CD4-positive, alpha-beta T cell treated with Interleukin-17A for 4 hours (primary cell): ENCODE data around the gene DLG2.
"Not testable (repeated sequence)": the region's sequence is repeated elsewhere in the genome, so short reads cannot be mapped to it uniquely, and the experiment has no call there.

Experiments
- DNase-seq: peaks from one replicate; pipeline ENCODE4 v3.0.0-alpha.2; 2020; ENCODE audit warnings: mixed read lengths

The DLG2 gene

GRCh38 chr11:85627332-85627997 is at the start of gene DLG2:
Gene DLG2 (minus strand): TSS chr11:85627344.
- DNase-seq: no peak

- no peak for DNase-seq
Measured at GRCh38 chr11:85673393-85673792, 46.2 kb upstream of the DLG2 start.

DNA sequence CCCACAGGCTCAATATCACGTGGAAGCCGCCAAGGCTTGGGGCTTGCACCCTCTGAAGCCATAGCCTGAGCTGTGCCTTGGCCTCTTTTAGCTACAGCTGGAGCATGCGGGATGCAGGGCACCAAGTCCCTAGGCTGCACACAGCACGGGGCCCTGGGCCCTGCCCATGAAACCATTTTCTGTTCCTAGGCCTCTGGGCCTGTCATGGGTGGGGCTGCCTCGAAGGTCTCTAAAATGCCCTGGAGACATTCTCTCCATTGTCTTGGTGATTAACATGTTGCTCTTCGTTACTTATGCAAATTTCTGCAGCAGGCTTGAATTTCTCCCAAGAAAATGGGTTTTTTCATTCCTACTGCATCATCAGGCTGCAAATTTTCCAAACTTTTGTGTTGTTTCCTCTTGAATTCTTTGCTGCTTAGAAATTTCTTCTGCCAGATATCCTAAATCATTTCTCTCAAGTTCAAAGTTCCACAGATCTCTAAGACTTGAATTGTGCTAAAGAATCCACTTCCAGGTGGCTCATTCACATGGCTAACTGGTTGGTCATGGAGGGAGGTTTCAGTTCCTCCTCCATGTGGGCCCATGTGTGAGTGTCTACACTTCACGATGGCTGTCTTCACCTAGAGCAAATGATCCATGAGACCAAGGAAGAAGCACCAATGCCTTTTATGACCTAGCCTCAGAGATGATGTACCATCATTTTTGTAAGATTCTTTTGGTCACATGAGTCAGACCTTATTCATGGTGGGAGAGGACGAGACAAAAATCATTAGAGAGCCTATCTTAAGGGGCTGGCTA is 45.2 kb upstream of the DLG2 start:
- DNase-seq: no peak

- DNase-seq: not testable (repeated sequence)
Measured at GRCh38 chr11:85670949-85671663, 44.0 kb upstream of the DLG2 start.

DNA sequence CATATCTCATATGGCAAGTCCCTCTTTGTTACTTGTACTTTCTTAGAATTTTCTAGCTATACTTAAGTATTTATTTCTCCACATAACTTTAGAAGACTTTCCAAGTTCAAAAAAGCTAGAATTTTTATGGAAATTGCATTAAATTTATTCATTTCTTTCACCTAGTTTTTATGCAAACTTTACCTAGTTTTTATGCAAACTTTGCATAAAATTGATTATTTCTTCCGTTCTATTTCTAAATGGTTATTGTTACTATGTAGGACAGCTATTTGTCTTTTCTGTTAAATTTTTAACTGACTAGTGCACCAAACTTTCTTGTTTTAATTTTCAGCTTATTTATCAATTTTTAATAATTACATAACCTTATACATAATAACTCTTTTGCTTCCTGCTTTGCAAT is 41.0 kb upstream of the DLG2 start:
- no peak for DNase-seq

DNA sequence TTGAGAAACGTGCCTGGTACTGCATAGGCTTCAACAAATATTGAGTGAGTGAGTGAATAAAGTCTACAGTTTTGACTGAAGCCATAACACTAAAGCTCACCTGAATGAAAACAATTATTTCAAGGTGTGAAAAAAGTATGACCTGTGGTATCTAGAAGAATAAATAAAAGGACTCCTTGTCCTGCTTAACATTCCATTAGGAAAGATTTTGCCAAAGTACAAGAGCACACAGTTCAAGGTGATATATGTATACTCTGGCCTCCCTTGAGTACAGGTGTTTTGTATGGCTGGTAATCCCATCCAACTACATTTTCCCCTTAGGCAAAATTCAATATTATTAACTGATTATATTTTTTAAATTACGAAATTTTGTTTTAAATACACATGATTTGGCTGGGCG is 39.5 kb upstream of the DLG2 start:
- DNase-seq: no peak

- no peak for DNase-seq
Measured at GRCh38 chr11:85665733-85666132, 38.6 kb upstream of the DLG2 start.

GRCh38 chr11:85664615-85665481 is 37.7 kb upstream of the DLG2 start, which contains the start of gene CREBZF:
Gene CREBZF (minus strand): TSS chr11:85665129. CDS start chr11:85664875, 254 bp downstream.
- DNase-seq: peak; percentile 94

- peak; percentile 89 for DNase-seq
Measured at GRCh38 chr11:85663753-85664614, 36.8 kb upstream of the DLG2 start.

- peak; percentile 16 for DNase-seq
Measured at GRCh38 chr11:85663080-85663752, 36.1 kb upstream of the DLG2 start.

DNA sequence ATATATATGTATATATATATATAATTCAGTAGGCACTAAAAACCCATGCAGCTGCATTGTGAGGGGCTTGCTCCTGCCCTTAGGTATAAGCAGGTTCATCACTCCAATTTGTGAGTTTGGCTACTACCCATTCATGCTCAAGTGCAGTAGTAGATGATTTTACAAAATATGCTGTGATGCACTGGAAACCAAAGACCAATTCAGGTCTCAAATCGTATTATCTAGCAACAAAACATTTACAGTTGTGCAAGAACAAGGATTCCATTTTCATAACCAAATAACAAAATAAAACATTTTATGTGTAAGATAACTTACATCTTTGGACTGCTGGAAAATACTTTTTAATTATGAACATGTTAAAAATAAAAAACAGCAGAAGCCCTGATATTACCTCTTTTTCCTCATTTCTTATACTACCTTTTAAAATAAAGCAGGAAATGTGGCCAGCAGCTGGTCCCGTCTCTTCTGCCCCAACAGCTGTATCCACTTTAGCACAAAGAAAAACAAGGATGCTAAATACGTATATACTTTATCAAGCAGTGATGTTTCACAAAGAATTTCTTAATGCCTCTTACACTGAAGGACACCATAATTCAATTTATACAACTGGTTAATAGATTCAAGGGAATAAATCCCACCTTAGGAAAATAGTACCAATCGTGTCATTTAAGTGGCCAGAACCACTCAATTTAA is 35.0 kb upstream of the DLG2 start:
- no peak for DNase-seq

GRCh38 chr11:85658180-85658579 is 31.0 kb upstream of the DLG2 start:
- no peak for DNase-seq

DNA sequence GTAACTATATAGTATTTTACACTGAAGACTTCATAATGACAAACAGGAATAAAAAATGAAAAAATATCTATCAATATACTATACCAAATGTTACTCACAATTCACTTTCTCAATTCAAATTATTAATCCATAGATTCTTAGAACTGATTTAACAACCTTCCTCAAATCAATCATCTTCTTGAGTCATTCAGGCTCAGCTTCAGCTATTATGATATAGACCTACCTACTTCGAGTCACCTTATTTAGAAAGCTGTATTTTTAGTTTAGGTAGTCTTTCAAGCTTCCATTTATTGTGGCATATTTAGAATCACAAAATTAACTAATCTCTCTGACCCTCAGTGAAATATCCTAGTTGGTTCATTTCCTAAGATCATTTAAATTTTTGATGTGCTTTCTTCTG is 29.6 kb upstream of the DLG2 start:
- no peak for DNase-seq

DNA sequence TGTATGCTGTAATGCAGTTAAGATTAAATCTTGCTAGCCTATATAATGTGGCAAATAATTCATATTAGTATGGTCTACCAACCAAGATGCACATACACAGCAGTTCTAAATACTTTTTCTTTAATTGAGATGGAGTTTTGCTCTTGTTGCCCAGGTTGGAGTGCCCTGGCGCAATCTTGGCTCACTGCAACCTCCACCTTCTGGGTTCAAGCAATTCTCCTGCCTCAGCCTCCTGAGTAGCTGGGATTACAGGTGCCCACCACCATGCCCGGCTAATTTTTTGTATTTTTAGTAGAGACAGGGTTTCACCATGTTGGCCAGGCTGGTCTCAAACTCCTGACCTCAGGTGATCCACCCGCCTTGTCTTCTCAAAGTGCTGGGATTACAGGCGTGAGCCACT is 27.2 kb upstream of the DLG2 start:
- DNase-seq: not testable (repeated sequence)

DNA sequence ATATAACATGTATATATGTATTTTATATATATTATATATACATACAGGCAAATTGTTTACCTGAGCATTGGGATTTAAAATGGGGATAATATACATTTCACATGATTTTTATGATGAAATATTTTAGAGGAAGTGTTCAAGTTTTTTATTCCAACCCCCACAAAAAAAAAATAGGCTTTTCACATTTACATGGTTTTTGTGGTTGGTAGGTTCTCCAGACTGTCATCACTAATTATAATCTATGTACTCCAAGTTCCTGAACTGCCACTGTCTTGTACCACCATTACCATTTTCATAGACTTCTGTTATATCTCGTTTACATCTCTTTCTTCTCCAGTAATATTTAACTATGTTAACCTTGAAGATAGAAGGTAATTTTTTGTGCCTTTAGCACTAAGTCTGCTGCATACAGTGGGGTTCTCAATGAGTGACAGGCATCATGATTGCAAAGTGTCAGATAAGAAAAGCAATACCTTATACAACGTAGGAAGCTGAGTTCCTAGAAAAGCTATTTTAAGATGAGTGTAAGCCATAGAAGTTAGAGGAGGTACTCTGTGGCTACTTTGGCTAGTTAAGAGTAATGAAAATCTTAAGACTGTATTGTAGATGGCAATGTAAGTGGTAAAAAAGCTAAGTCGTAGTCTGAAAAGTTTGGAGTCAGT is 25.8 kb upstream of the DLG2 start:
- no peak for DNase-seq

DNA sequence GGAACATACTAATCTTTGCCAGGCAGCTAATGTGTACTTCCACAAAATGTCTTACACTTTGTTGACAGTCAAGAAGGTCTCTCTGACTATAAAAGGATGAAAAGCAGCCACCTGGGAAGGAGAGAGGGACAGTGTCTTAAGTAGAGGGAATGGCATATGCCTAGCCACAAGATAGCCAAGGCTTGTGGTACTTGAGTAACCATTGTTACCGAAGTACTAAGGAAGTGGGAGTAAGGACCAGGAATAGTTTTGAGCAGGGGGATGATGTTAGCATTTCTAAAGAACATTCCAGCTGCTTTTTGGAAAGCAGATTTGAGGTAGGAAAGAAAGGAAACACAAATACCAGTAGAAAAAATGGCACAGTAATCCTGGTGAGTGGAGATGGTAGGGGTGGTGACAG is 24.0 kb upstream of the DLG2 start:
- DNase-seq: no peak

GRCh38 chr11:85647604-85648299 is 20.6 kb upstream of the DLG2 start, which contains the start of gene TMEM126A:
Gene TMEM126A (plus strand): TSS chr11:85647967. CDS start chr11:85650256, 2,289 bp downstream.
- DNase-seq: peak; percentile 92

DNA sequence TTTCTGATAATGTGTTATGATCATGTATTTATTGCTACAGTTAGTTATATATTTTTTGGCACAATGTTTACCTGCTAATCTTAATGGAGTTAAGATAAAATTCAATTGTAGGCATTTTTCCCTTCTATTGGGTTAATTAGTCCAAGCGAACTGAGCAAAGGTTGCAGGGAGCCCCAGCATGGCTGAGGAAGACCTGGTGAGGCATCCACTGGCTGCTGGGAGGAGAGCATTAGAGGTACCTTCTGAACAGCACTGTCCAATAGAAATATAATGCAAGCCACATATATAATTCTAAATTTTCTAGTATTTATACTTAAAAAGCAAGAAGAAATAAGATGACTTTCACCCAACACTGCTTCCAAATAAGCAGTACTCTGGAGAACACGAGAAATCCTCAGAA is 19.9 kb upstream of the DLG2 start:
- DNase-seq: no peak

- no peak for DNase-seq
Measured at GRCh38 chr11:85643191-85643614, 16.1 kb upstream of the DLG2 start.
